Measurements from ENCODE around the gene BPIFA1. TPM values are rescaled to one million over a fixed set of nuclear protein-coding genes. Genes with fewer than 3 reads are reported as not detected.

BPIFA1 gene
- total and polyA plus RNA-seq, 9 of the 15 experiments (the other 6 are each of a cell fraction or from before 2014, with no cell fraction given), result not detected

GRCh38 chr20:33188421-33188820, 47.4 kb upstream of the BPIFA1 start:
- WGBS (ENCODE audit: insufficient coverage, low coverage, missing lambda C conversion rate), result 5% methylated on average over 9 of the region's 9 CpGs
- no peak for TF ChIP-seq BCOR (IDR thresholded peaks at IDR 0.05)
- no peak for TF ChIP-seq TCF7 (IDR thresholded peaks at IDR 0.05; ENCODE audit: borderline replicate concordance)
- no peak for TF ChIP-seq ZBTB26 (CRISPR knock-in tag; IDR thresholded peaks at IDR 0.05)
- TF ChIP-seq MTA3 (IDR thresholded peaks at IDR 0.05; ENCODE audit: borderline replicate concordance), result no peak
- no peak for TF ChIP-seq PHF20 (IDR thresholded peaks at IDR 0.05; ENCODE audit: partially characterized antibody)
- TF ChIP-seq USF2 (CRISPR knock-in tag; IDR thresholded peaks at IDR 0.05), result no peak
- TF ChIP-seq NELFE (IDR thresholded peaks at IDR 0.05; ENCODE audit: insufficient read depth, insufficient read length), result no peak
- TF ChIP-seq TAF15 (IDR thresholded peaks at IDR 0.05; ENCODE audit: low read depth, low read length), result no peak
- no peak for TF ChIP-seq CBFA2T2 (conservative IDR thresholded peaks at IDR 0.05)
- TF ChIP-seq DPF2 (IDR thresholded peaks at IDR 0.05), result no peak
- TF ChIP-seq NR0B1 (IDR thresholded peaks at IDR 0.05; ENCODE audit: partially characterized antibody), result no peak
- TF ChIP-seq SMAD1 (IDR thresholded peaks at IDR 0.05; ENCODE audit: low read depth, low read length, partially characterized antibody), result no peak
- no peak for TF ChIP-seq SNRNP70 (optimal IDR thresholded peaks at IDR 0.05; ENCODE audit: low read depth, low read length)
- no peak for TF ChIP-seq GATAD2A (IDR thresholded peaks at IDR 0.05)
- TF ChIP-seq NCOA6 (IDR thresholded peaks at IDR 0.05), result no peak
- TF ChIP-seq ZNF655 (CRISPR knock-in tag; IDR thresholded peaks at IDR 0.05), result no peak
- peaks cover 6 to 12% of the 10 kb centered on the region in 2 experiments; a peak in 3 of 5 replicates for H3K27me3 ChIP-seq (ENCODE audit: control insufficient read depth in 2 of 2, insufficient read depth in 2 of 2, low read length in 2 of 2)
- 0 out of 2 replicates have a peak, but pooled peaks cover 2% of the 10 kb centered on the region for H4K20me1 ChIP-seq (replicated peaks; ENCODE audit: control insufficient read depth, insufficient read depth, low read length)
- no peaks in the 10 kb centered on the region for H3K36me3 ChIP-seq (ENCODE audit: control insufficient read depth, insufficient read depth, low read length)
- no peak overlapping the region for H2AFZ ChIP-seq (ENCODE audit: low read depth, low read length)
- in situ Hi-C loops (cut with MboI) (no loop called here), intact Hi-C loops (cut with micrococcal nuclease) (no loop called here)
- H3K9me1 ChIP-seq (ENCODE audit: control insufficient read depth, insufficient read depth, low read length), result no peaks in the 10 kb centered on the region
- no peak overlapping the region for H3K4me2 ChIP-seq (ENCODE audit: insufficient read depth, low read length)
- CTCF ChIA-PET (ENCODE audit: low intra/inter-chr PET ratio), result no interaction called here
- H3K27ac ChIP-seq (ENCODE audit: extremely low read depth, low read depth, low read length), result no peak overlapping the region
- H3K9me3 ChIP-seq (replicated peaks; ENCODE audit: control insufficient read depth, insufficient read depth, low read depth, low read length), result no peaks in the 10 kb centered on the region
- no peaks in the 10 kb centered on the region; a peak in 1 of 5 replicates for H3K4me1 ChIP-seq (replicated peaks in 1 of 2; ENCODE audit: control insufficient read depth in 2 of 2, insufficient read depth in 2 of 2, low read length in 2 of 2)
- DNase-seq (ENCODE audit: extremely low read depth in 1 of 4, low spot score in 3 of 4) (no peak), FAIRE-seq (no peak), ATAC-seq (no peak)
- H3K79me2 ChIP-seq (ENCODE audit: control insufficient read depth, insufficient read depth, low read length), result no peaks in the 10 kb centered on the region
- H3K9ac ChIP-seq (ENCODE audit: insufficient read depth in 1 of 2, low read depth in 2 of 2, low read length in 2 of 2), result no peak overlapping the region
- BruUV-seq (replicated peaks), result no TSS peak
- H3K4me3 ChIP-seq, result no peak overlapping the region
- POLR2A ChIA-PET, result no interaction called here

Measured in K562 (cell line).